Cardiac muscle cell (in vitro differentiated cells and primary cell): ENCODE measurements around the gene MYADML2. TPM values are rescaled to one million over a fixed set of nuclear protein-coding genes. Genes with fewer than 3 reads are reported as not detected.
"Not testable (repeated sequence)": the region's sequence is repeated elsewhere in the genome, so short reads cannot be mapped to it uniquely, and the experiment has no call there.

Experiments used
- DNase-seq, 2 donors: peaks; one replicate each; pipeline versions ENCODE4 v3.0.0 to v3.0.0-alpha.2; 2010 to 2017; ENCODE audit warnings: low read depth in 1 of 2, low spot score in 1 of 2
- H3K27ac ChIP-seq: fragments of 200-600 bp; sonication (generic); 2 replicates; pipeline ENCODE4 v1.5.1; 2016
- H3K27me3 ChIP-seq: fragments of 200-600 bp; sonication (generic); 2 replicates; pipeline ENCODE4 v1.6.0; 2016; ENCODE audit warnings: control low read depth
- H3K36me3 ChIP-seq: fragments of 200-600 bp; sonication (generic); 2 replicates; pipeline ENCODE4 v1.5.1; 2016; ENCODE audit warnings: control low read depth
- H3K4me1 ChIP-seq: fragments of 200-600 bp; sonication (generic); 2 replicates; pipeline ENCODE4 v1.8.1; 2017; ENCODE audit warnings: low read depth, mild to moderate bottlenecking, mixed run types
- H3K4me3 ChIP-seq: fragments of 200-600 bp; sonication (generic); 2 replicates; pipeline ENCODE4 v1.5.1; 2016; ENCODE audit warnings: mild to moderate bottlenecking
- H3K9me3 ChIP-seq: fragments of 200-600 bp; sonication (generic); 2 replicates; pipeline ENCODE4 v1.5.1; 2017; ENCODE audit warnings: low read depth, mild to moderate bottlenecking, control low read depth
- CTCF ChIP-seq: IDR thresholded peaks from 2 replicates; pipeline ENCODE4 v1.5.1; 2012; ENCODE audit warnings: low read depth, mild to moderate bottlenecking, low read length
- polyA plus RNA-seq: library from polyadenylated mRNA; unstranded; fragments of >200 nt; fragmentation: Nextera tagmentation; extraction: Ambion mirVana; gene quantifications from 2 replicates; pipeline ENCODE4 v1.2.1, GENCODE V29; 2016
- total RNA-seq: library from RNA; depleted of rRNA; stranded (reverse); fragments of >200 nt; gene quantifications from 2 replicates; pipeline ENCODE4 v1.2.3, GENCODE V29; 2016

The MYADML2 gene
- total and polyA plus RNA-seq, 2 experiments from 2014 or later, result 17.1 to 22.8 TPM

GRCh38 chr17:81984773-81985410 is 37.9 kb upstream of the MYADML2 start:
- Histone ChIP-seq H3K9me3 (no peaks in the 10 kb centered on the region), H3K4me1 (no peaks in the 10 kb centered on the region), H3K4me3 (no peak overlapping the region), H3K27ac (no peak overlapping the region), H3K36me3 (peaks cover 5% of the 10 kb centered on the region), H3K27me3 (no peaks in the 10 kb centered on the region)
- TF ChIP-seq CTCF, result no peak
- DNase-seq, result no peak

GRCh38 chr17:81983639-81984373 is 36.8 kb upstream of the MYADML2 start:
- no peak for DNase-seq
- peaks cover 5% of the 10 kb centered on the region for H3K36me3 ChIP-seq
- H3K27ac ChIP-seq, result no peak overlapping the region
- H3K9me3 ChIP-seq, result no peaks in the 10 kb centered on the region
- H3K27me3 ChIP-seq, result no peaks in the 10 kb centered on the region
- no peaks in the 10 kb centered on the region for H3K4me1 ChIP-seq
- no peak overlapping the region for H3K4me3 ChIP-seq
- no peak for TF ChIP-seq CTCF

GRCh38 chr17:81983011-81983638 is 36.1 kb upstream of the MYADML2 start:
- Histone ChIP-seq H3K4me1 (no peaks in the 10 kb centered on the region), H3K9me3 (no peaks in the 10 kb centered on the region), H3K4me3 (no peak overlapping the region), H3K27ac (no peak overlapping the region), H3K36me3 (peaks cover 5% of the 10 kb centered on the region), H3K27me3 (no peaks in the 10 kb centered on the region)
- TF ChIP-seq CTCF, result no peak
- DNase-seq, result no peak

- H3K27ac ChIP-seq, H3K4me3 ChIP-seq, H3K36me3 ChIP-seq, H3K4me1 ChIP-seq, H3K9me3 ChIP-seq, DNase-seq, H3K27me3 ChIP-seq: not testable (repeated sequence)
These were observed 34.5 kb upstream of the MYADML2 start for GRCh38 chr17:81981511-81981910.

GRCh38 chr17:81980707-81981343 is 33.8 kb upstream of the MYADML2 start:
- Histone ChIP-seq H3K27ac (no peak overlapping the region), H3K4me1 (no peaks in the 10 kb centered on the region), H3K36me3 (peaks cover 5% of the 10 kb centered on the region), H3K27me3 (no peaks in the 10 kb centered on the region), H3K4me3 (no peak overlapping the region), H3K9me3 (no peaks in the 10 kb centered on the region)
- TF ChIP-seq CTCF, result no peak
- no peak for DNase-seq
